ENCODE data around the gene HBD.
"Not testable (repeated sequence)": the region's sequence is repeated elsewhere in the genome, so short reads cannot be mapped to it uniquely, and the experiment has no call there.

The HBD gene

GRCh38 chr11:5252192-5252918 is 18.1 kb upstream of the HBD start:
- Histone ChIP-seq H3K9me3 (ENCODE audit: control insufficient read depth, low read depth, low read length) (no peaks in the 10 kb centered on the region), H3K4me1 (ENCODE audit: control insufficient read depth, low read depth, low read length) (peaks cover 3% of the 10 kb centered on the region), H3K27ac (ENCODE audit: low read length) (no peak overlapping the region), H3K27me3 (ENCODE audit: control insufficient read depth, insufficient read depth, low read length) (no peaks in the 10 kb centered on the region), H3K9ac (ENCODE audit: low read length) (no peak overlapping the region), H3K4me3 (ENCODE audit: low read length) (no peak overlapping the region), H3K36me3 (ENCODE audit: control insufficient read depth, low read depth, low read length) (no peaks in the 10 kb centered on the region)

GRCh38 chr11:5251746-5252145 is 17.5 kb upstream of the HBD start:
- Histone ChIP-seq H3K9ac (ENCODE audit: low read length) (no peak overlapping the region), H3K4me1 (ENCODE audit: control insufficient read depth, low read depth, low read length) (peaks cover under 1% of the 10 kb centered on the region), H3K27me3 (ENCODE audit: control insufficient read depth, insufficient read depth, low read length) (no peaks in the 10 kb centered on the region), H3K27ac (ENCODE audit: low read length) (no peak overlapping the region), H3K9me3 (ENCODE audit: control insufficient read depth, low read depth, low read length) (no peaks in the 10 kb centered on the region), H3K36me3 (ENCODE audit: control insufficient read depth, low read depth, low read length) (no peaks in the 10 kb centered on the region), H3K4me3 (ENCODE audit: low read length) (no peak overlapping the region)

- Histone ChIP-seq H3K27me3 (ENCODE audit: control insufficient read depth, insufficient read depth, low read length) (no peaks in the 10 kb centered on the region), H3K9ac (ENCODE audit: low read length) (no peak overlapping the region), H3K9me3 (ENCODE audit: control insufficient read depth, low read depth, low read length) (no peaks in the 10 kb centered on the region), H3K4me3 (ENCODE audit: low read length) (no peak overlapping the region), H3K4me1 (ENCODE audit: control insufficient read depth, low read depth, low read length) (no peaks in the 10 kb centered on the region), H3K36me3 (ENCODE audit: control insufficient read depth, low read depth, low read length) (no peaks in the 10 kb centered on the region), H3K27ac (ENCODE audit: low read length) (no peak overlapping the region)
Observed at GRCh38 chr11:5250543-5251204, 16.4 kb upstream of the HBD start.

DNA sequence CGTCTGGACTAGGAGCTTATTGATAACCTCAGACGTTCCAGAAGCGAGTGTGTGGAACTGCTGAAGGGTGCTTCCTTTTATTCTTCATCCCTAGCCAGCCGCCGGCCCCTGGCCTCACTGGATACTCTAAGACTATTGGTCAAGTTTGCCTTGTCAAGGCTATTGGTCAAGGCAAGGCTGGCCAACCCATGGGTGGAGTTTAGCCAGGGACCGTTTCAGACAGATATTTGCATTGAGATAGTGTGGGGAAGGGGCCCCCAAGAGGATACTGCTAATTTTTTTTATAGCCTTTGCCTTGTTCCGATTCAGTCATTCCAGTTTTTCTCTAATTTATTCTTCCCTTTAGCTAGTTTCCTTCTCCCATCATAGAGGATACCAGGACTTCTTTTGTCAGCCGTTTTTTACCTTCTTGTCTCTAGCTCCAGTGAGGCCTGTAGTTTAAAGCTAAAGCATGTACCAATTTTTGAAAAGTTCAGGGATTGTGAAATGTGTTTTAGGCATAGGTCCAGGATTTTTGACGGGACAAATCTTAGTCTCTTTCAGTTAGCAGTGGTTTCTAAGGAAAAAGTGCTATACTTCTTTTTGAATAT is 15.6 kb upstream of the HBD start, which contains the start of gene HBG1:
HBG1 (minus strand) TSS at position 51 of the 590 bp plus-strand sequence. CDS start 53 bp downstream, outside the sequence.
- H3K4me3 ChIP-seq (ENCODE audit: low read length); H3K9ac ChIP-seq (ENCODE audit: low read length); H3K36me3 ChIP-seq (ENCODE audit: control insufficient read depth, low read depth, low read length); H3K27me3 ChIP-seq (ENCODE audit: control insufficient read depth, insufficient read depth, low read length); H3K4me1 ChIP-seq (ENCODE audit: control insufficient read depth, low read depth, low read length); H3K9me3 ChIP-seq (ENCODE audit: control insufficient read depth, low read depth, low read length); H3K27ac ChIP-seq (ENCODE audit: low read length): not testable (repeated sequence)

- not testable (repeated sequence) for H3K9me3 ChIP-seq (ENCODE audit: control insufficient read depth, low read depth, low read length); H3K9ac ChIP-seq (ENCODE audit: low read length); H3K36me3 ChIP-seq (ENCODE audit: control insufficient read depth, low read depth, low read length); H3K27ac ChIP-seq (ENCODE audit: low read length); H3K27me3 ChIP-seq (ENCODE audit: control insufficient read depth, insufficient read depth, low read length); H3K4me3 ChIP-seq (ENCODE audit: low read length); H3K4me1 ChIP-seq (ENCODE audit: control insufficient read depth, low read depth, low read length)
Observed at GRCh38 chr11:5248498-5248897, 14.2 kb upstream of the HBD start.

DNA sequence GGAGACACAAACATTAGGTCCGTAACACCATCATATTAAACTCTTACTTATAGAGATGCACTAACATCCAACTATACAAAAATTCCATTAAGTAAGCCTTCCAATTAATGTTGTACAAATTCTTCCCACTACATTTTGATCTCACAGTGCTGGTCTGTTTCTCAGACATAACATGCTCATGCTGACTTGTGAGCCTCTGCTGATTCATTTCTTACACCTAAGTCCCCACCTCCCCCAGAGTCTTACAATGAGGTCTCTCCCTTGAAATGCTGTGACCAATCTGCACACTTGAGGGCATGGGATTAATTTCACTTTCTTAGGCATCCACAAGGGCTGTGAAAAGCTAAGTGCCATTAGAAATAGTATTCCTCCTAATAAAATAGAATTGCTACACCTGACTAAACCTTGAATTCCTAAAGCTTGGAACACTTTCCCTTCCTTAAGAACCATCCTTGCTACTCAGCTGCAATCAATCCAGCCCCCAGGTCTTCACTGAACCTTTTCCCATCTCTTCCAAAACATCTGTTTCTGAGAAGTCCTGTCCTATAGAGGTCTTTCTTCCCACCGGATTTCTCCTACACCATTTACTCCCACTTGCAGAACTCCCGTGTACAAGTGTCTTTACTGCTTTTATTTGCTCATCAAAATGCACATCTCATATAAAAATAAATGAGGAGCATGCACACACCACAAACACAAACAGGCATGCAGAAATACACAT is 13.3 kb upstream of the HBD start:
- Histone ChIP-seq H3K4me3 (ENCODE audit: low read length) (no peak overlapping the region), H3K27me3 (ENCODE audit: control insufficient read depth, insufficient read depth, low read length) (no peaks in the 10 kb centered on the region), H3K27ac (ENCODE audit: low read length) (no peak overlapping the region), H3K36me3 (ENCODE audit: control insufficient read depth, low read depth, low read length) (no peaks in the 10 kb centered on the region), H3K9me3 (ENCODE audit: control insufficient read depth, low read depth, low read length) (no peaks in the 10 kb centered on the region), H3K9ac (ENCODE audit: low read length) (no peak overlapping the region), H3K4me1 (ENCODE audit: control insufficient read depth, low read depth, low read length) (no peaks in the 10 kb centered on the region)

GRCh38 chr11:5246772-5247471 is 12.6 kb upstream of the HBD start:
- Histone ChIP-seq H3K9ac (ENCODE audit: low read length) (no peak overlapping the region), H3K27ac (ENCODE audit: low read length) (no peak overlapping the region), H3K27me3 (ENCODE audit: control insufficient read depth, insufficient read depth, low read length) (no peaks in the 10 kb centered on the region), H3K4me3 (ENCODE audit: low read length) (no peak overlapping the region), H3K4me1 (ENCODE audit: control insufficient read depth, low read depth, low read length) (no peaks in the 10 kb centered on the region), H3K9me3 (ENCODE audit: control insufficient read depth, low read depth, low read length) (no peaks in the 10 kb centered on the region), H3K36me3 (ENCODE audit: control insufficient read depth, low read depth, low read length) (no peaks in the 10 kb centered on the region)

GRCh38 chr11:5245155-5245554 is 10.9 kb upstream of the HBD start:
- no peaks in the 10 kb centered on the region for H3K9me3 ChIP-seq (ENCODE audit: control insufficient read depth, low read depth, low read length)
- H3K4me3 ChIP-seq (ENCODE audit: low read length), result no peak overlapping the region
- H3K27me3 ChIP-seq (ENCODE audit: control insufficient read depth, insufficient read depth, low read length), result no peaks in the 10 kb centered on the region

GRCh38 chr11:5243816-5244180 is 9.5 kb upstream of the HBD start:
- Histone ChIP-seq H3K27ac (ENCODE audit: low read length) (no peak overlapping the region), H3K9me3 (ENCODE audit: control insufficient read depth, low read depth, low read length) (no peaks in the 10 kb centered on the region), H3K4me3 (ENCODE audit: low read length) (no peak overlapping the region), H3K9ac (ENCODE audit: low read length) (no peak overlapping the region), H3K4me1 (ENCODE audit: control insufficient read depth, low read depth, low read length) (no peaks in the 10 kb centered on the region), H3K27me3 (ENCODE audit: control insufficient read depth, insufficient read depth, low read length) (no peaks in the 10 kb centered on the region), H3K36me3 (ENCODE audit: control insufficient read depth, low read depth, low read length) (no peaks in the 10 kb centered on the region)

More at GRCh38 chr11:5245155-5245554, 10.9 kb upstream of the HBD start:
- Histone ChIP-seq H3K27ac (ENCODE audit: low read length) (no peak overlapping the region), H3K4me1 (ENCODE audit: control insufficient read depth, low read depth, low read length) (no peaks in the 10 kb centered on the region), H3K36me3 (ENCODE audit: control insufficient read depth, low read depth, low read length) (no peaks in the 10 kb centered on the region), H3K9ac (ENCODE audit: low read length) (no peak overlapping the region)

GRCh38 chr11:5242933-5243815 is 8.9 kb upstream of the HBD start:
- Histone ChIP-seq H3K4me3 (ENCODE audit: low read length) (no peak overlapping the region), H3K9me3 (ENCODE audit: control insufficient read depth, low read depth, low read length) (no peaks in the 10 kb centered on the region), H3K9ac (ENCODE audit: low read length) (no peak overlapping the region), H3K36me3 (ENCODE audit: control insufficient read depth, low read depth, low read length) (no peaks in the 10 kb centered on the region), H3K27ac (ENCODE audit: low read length) (no peak overlapping the region), H3K4me1 (ENCODE audit: control insufficient read depth, low read depth, low read length) (no peaks in the 10 kb centered on the region), H3K27me3 (ENCODE audit: control insufficient read depth, insufficient read depth, low read length) (no peaks in the 10 kb centered on the region)

Data from iPS-18a (cell line).